Measurements from ENCODE around the gene BFSP1. TPM values are rescaled to one million over a fixed set of nuclear protein-coding genes. Genes with fewer than 3 reads are reported as not detected.

Gene BFSP1
- total RNA-seq, 6 donors from 2014 or later: 0.97 to 5.2 (median 2.9) TPM; not detected in 1

- WGBS, 2 donors: 83 to 100% methylated on average over 1 of the region's 1 CpG
- TF ChIP-seq EP300 (IDR thresholded peaks at IDR 0.05): no peak
- TF ChIP-seq CTCF (IDR thresholded peaks at IDR 0.05): no peak
- TF ChIP-seq POLR2A (IDR thresholded peaks at IDR 0.05): no peak
- TF ChIP-seq POLR2AphosphoS5 (IDR thresholded peaks at IDR 0.05): no peak
- peak overlapping the region in 3 of 4 donors; percentile 25 to 65 (median 41) for H3K27ac ChIP-seq
- H3K36me3 ChIP-seq: no peaks in the 10 kb centered on the region
- no peaks in the 10 kb centered on the region for H3K9me3 ChIP-seq
- H3K4me3 ChIP-seq: no peak overlapping the region
- ATAC-seq (ENCODE audit: low FRiP score in 2 of 2) (no peak), DNase-seq (no peak)
- H3K4me1 ChIP-seq: peaks cover 10 to 17% (median 15%) of the 10 kb centered on the region in 4 donors
- H3K27me3 ChIP-seq: no peaks in the 10 kb centered on the region
These were observed 11.3 kb upstream of the BFSP1 start for GRCh38 chr20:17542481-17542880.

- Histone ChIP-seq H3K27me3 (no peaks in the 10 kb centered on the region), H3K27ac (peak overlapping the region in 3 of 4 donors; percentile 25 to 74 (median 65)), H3K4me1 (peaks cover 10 to 18% (median 16%) of the 10 kb centered on the region in 4 donors), H3K9me3 (no peaks in the 10 kb centered on the region), H3K36me3 (no peaks in the 10 kb centered on the region), H3K4me3 (no peak overlapping the region)
- ATAC-seq (ENCODE audit: low FRiP score in 2 of 2): peak; percentile 23 to 78
- TF ChIP-seq POLR2AphosphoS5 (IDR thresholded peaks at IDR 0.05) (peak; percentile 44 to 70), EP300 (IDR thresholded peaks at IDR 0.05) (peak in 3 of 4 donors; percentile 58 to 96 (median 73)), POLR2A (IDR thresholded peaks at IDR 0.05) (no peak), CTCF (IDR thresholded peaks at IDR 0.05) (peak in 1 of 6 experiments; percentile 25)
- WGBS, 2 donors: 66 to 69% methylated on average over 5 of the region's 5 CpGs
- DNase-seq: peak in 1 of 2 donors; percentile 81
These were observed 10.8 kb upstream of the BFSP1 start for GRCh38 chr20:17541996-17542395.

- no peaks in the 10 kb centered on the region for H3K9me3 ChIP-seq
- no peaks in the 10 kb centered on the region for H3K27me3 ChIP-seq
- WGBS, 2 donors: 82 to 86% methylated on average over 3 of the region's 3 CpGs
- DNase-seq (no peak), ATAC-seq (ENCODE audit: low FRiP score in 2 of 2) (peak in 1 of 2 donors; percentile 20)
- peaks cover 10 to 22% (median 16%) of the 10 kb centered on the region in 4 donors for H3K4me1 ChIP-seq
- no peak overlapping the region for H3K4me3 ChIP-seq
- H3K36me3 ChIP-seq: no peaks in the 10 kb centered on the region
- peak overlapping the region in 2 of 4 donors; percentile 65 to 74 for H3K27ac ChIP-seq
- TF ChIP-seq POLR2AphosphoS5 (IDR thresholded peaks at IDR 0.05) (no peak), EP300 (IDR thresholded peaks at IDR 0.05) (no peak), CTCF (IDR thresholded peaks at IDR 0.05) (no peak), POLR2A (IDR thresholded peaks at IDR 0.05) (no peak)
These were observed 10.4 kb upstream of the BFSP1 start for GRCh38 chr20:17541596-17541995.

GRCh38 chr20:17538517-17539170 is 7.5 kb upstream of the BFSP1 start:
- TF ChIP-seq POLR2A (IDR thresholded peaks at IDR 0.05) (no peak), EP300 (IDR thresholded peaks at IDR 0.05) (no peak), CTCF (IDR thresholded peaks at IDR 0.05) (no peak), POLR2AphosphoS5 (IDR thresholded peaks at IDR 0.05) (no peak)
- no peaks in the 10 kb centered on the region for H3K36me3 ChIP-seq
- H3K27ac ChIP-seq: no peak overlapping the region
- no peaks in the 10 kb centered on the region for H3K9me3 ChIP-seq
- WGBS, 2 donors: 62 to 67% methylated on average over 7 of the region's 7 CpGs
- no peak for ATAC-seq (ENCODE audit: low FRiP score in 2 of 2)
- H3K4me3 ChIP-seq: no peak overlapping the region
- H3K4me1 ChIP-seq: peaks cover 0 to 17% (median 6%) of the 10 kb centered on the region in 4 donors
- H3K27me3 ChIP-seq: no peaks in the 10 kb centered on the region
- DNase-seq: no peak

GRCh38 chr20:17537959-17538358 is 6.8 kb upstream of the BFSP1 start:
- Histone ChIP-seq H3K9me3 (no peaks in the 10 kb centered on the region), H3K4me1 (peaks cover 4 to 17% (median 7%) of the 10 kb centered on the region in 4 donors), H3K4me3 (no peak overlapping the region), H3K36me3 (no peaks in the 10 kb centered on the region), H3K27ac (no peak overlapping the region), H3K27me3 (no peaks in the 10 kb centered on the region)
- WGBS, 2 donors: 73 to 78% methylated on average over 3 of the region's 3 CpGs
- DNase-seq (no peak), ATAC-seq (ENCODE audit: low FRiP score in 2 of 2) (no peak)
- TF ChIP-seq POLR2AphosphoS5 (IDR thresholded peaks at IDR 0.05) (no peak), CTCF (IDR thresholded peaks at IDR 0.05) (no peak), POLR2A (IDR thresholded peaks at IDR 0.05) (no peak), EP300 (IDR thresholded peaks at IDR 0.05) (no peak)
